Type B pancreatic cell (in vitro differentiated cells): ENCODE data around the gene PIEZO1. TPM values are rescaled to one million over a fixed set of nuclear protein-coding genes. Genes with fewer than 3 reads are reported as not detected.

ENCODE experiments used
- DNase-seq: peaks from one replicate; pipeline ENCODE4 v3.0.0; 2021; ENCODE audit warnings: mixed read lengths; ENCODE audit not compliant: unreplicated experiment; ENCODE audit errors: extremely low spot score
- H3K27ac Mint-ChIP-seq: 2 replicates; pipeline ENCODE4 v1.8.0; 2021; ENCODE audit warnings: mild to moderate bottlenecking, mixed read lengths
- H3K27me3 Mint-ChIP-seq: 2 replicates; pipeline ENCODE4 v1.8.0; 2021; ENCODE audit warnings: mixed read lengths
- H3K36me3 Mint-ChIP-seq: 2 replicates; pipeline ENCODE4 v1.8.0; 2021; ENCODE audit warnings: mixed read lengths
- H3K4me1 Mint-ChIP-seq: one replicate; pipeline ENCODE4 v1.8.0; 2021; ENCODE audit warnings: mixed read lengths; ENCODE audit not compliant: unreplicated experiment
- H3K4me3 Mint-ChIP-seq: 2 replicates; pipeline ENCODE4 v1.8.0; 2021; ENCODE audit warnings: mild to moderate bottlenecking, mixed read lengths
- H3K9me3 Mint-ChIP-seq: 2 replicates; pipeline ENCODE4 v1.8.0; 2021; ENCODE audit warnings: mixed read lengths
- CTCF ChIP-seq: fragments of 200-600 bp; sonication (generic); conservative IDR thresholded peaks from 2 replicates; pipeline ENCODE4 v1.5.0; 2021; ENCODE audit warnings: antibody characterized with exemption, mild to moderate bottlenecking
- total RNA-seq: library from RNA; stranded (reverse); gene quantifications from 2 replicates; pipeline ENCODE4 v1.2.1, GENCODE V29; 2021; ENCODE audit warnings: low replicate concordance

PIEZO1 gene
- total RNA-seq, 1 donor from 2014 or later: 33.3 TPM

DNA sequence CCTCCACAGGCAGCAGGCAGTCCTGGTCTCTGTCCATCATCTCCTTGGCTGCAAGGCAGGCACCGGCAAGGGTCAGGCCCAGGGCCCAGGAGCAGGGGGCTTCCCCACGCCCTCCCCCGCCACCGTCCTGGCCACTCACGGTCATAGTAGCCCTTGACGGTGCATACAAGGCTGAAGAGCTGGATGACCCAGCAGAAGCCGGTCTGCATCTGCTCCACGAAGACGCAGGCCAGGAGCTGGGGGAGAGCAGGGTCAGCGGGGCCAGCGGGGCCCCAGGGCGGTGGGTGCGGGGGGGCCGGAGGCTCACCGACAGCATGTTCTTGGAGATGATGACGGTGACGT is 58.6 kb downstream of the PIEZO1 start:
- Mint-ChIP-seq H3K36me3 (no peaks in the 10 kb centered on the region), H3K4me3 (no peak overlapping the region), H3K9me3 (no peaks in the 10 kb centered on the region), H3K4me1 (no peaks in the 10 kb centered on the region), H3K27ac (no peak overlapping the region), H3K27me3 (no peaks in the 10 kb centered on the region)
- TF ChIP-seq CTCF: no peak
- no peak for DNase-seq

GRCh38 chr16:88725609-88726407 is 59.2 kb downstream of the PIEZO1 start:
- Mint-ChIP-seq H3K27me3 (no peaks in the 10 kb centered on the region), H3K4me1 (no peaks in the 10 kb centered on the region), H3K9me3 (no peaks in the 10 kb centered on the region), H3K36me3 (no peaks in the 10 kb centered on the region), H3K27ac (no peak overlapping the region), H3K4me3 (no peak overlapping the region)
- no peak for TF ChIP-seq CTCF
- DNase-seq: no peak

DNA sequence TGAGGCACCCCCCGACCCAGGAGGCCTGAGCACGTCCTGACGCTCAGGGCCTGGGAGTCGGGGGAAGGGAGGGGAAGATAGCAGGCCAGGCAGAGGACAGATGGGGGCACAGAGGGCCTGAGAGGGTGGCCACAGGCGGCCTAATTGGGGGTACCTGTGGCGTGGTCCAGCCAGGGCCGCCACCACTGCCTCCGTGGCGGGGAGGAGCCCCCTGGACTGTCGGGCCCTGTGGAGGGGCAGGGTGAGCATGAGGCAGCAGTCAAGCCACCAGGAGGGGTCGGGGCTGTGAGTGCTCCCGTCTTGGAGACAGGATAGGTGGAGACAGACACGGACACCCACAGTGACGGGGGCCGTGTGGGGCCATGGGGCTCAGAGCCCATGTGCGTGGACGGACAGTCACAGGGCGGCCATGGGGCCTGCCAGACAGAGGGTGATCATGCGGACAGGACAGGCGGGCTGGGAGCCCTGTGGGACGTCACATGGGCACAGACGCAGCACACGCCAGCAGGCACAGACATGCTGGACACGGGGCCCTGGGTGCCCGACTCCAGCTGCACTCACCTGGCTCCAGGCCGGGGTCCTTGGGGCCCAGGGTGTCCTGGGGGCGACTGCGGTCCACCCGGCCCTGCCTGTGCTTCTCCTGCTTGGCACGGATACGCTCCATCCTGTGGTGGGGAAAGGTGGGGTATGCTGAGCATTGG is 60.0 kb downstream of the PIEZO1 start:
- Mint-ChIP-seq H3K9me3 (no peaks in the 10 kb centered on the region), H3K27ac (no peak overlapping the region), H3K4me1 (no peaks in the 10 kb centered on the region), H3K4me3 (no peak overlapping the region), H3K27me3 (no peaks in the 10 kb centered on the region), H3K36me3 (no peaks in the 10 kb centered on the region)
- no peak for DNase-seq
- TF ChIP-seq CTCF: no peak

DNA sequence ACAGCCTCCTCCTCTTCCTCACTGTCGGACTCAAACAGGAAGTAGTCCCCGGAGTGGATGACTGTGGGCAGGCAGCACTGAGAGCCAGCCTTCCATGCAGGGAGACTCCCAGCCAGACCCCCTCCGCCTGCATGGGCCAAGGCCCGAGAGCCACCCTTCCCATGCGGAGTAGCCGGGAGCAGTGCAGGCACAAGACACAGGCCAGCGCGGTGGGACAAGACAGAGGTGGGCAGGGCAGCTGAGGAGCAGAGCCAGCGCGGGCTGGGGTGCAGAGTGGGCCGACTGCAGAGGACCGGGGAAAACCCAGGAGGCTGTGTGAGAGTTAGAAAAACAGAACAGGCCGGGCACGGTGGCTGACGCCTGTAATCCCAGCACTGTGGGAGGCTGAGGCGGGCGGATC is 61.1 kb downstream of the PIEZO1 start:
- no peaks in the 10 kb centered on the region for H3K27me3 Mint-ChIP-seq
- no peaks in the 10 kb centered on the region for H3K36me3 Mint-ChIP-seq
- H3K27ac Mint-ChIP-seq: no peak overlapping the region
- no peak for TF ChIP-seq CTCF
- H3K4me3 Mint-ChIP-seq: no peak overlapping the region
- no peak for DNase-seq
- H3K4me1 Mint-ChIP-seq: no peaks in the 10 kb centered on the region
- no peaks in the 10 kb centered on the region for H3K9me3 Mint-ChIP-seq

DNA sequence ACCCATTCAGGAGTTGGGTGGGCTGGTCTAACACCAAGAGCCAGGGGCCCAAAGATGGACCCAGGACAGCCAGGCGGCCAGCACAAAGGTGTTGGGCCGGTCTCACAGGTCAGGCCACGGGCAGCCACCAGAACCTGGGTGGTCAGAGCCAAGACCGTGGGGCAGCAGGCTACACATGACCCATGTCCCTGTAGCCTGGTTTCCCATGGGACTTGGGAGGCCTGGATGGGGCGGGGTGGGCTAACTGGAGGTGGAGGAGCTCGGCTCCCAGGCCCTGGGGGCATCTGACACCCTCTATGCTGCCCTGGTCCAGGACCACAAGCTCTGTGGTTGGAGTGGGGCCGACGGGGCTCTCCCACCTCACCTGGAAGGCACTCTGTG is 61.5 kb downstream of the PIEZO1 start:
- H3K9me3 Mint-ChIP-seq: no peaks in the 10 kb centered on the region
- DNase-seq: no peak
- no peak for TF ChIP-seq CTCF
- H3K27me3 Mint-ChIP-seq: no peaks in the 10 kb centered on the region
- no peaks in the 10 kb centered on the region for H3K4me1 Mint-ChIP-seq
- no peaks in the 10 kb centered on the region for H3K36me3 Mint-ChIP-seq
- H3K4me3 Mint-ChIP-seq: no peak overlapping the region
- no peak overlapping the region for H3K27ac Mint-ChIP-seq
